Measurements from ENCODE around the gene ABCC11.

Gene ABCC11

DNA sequence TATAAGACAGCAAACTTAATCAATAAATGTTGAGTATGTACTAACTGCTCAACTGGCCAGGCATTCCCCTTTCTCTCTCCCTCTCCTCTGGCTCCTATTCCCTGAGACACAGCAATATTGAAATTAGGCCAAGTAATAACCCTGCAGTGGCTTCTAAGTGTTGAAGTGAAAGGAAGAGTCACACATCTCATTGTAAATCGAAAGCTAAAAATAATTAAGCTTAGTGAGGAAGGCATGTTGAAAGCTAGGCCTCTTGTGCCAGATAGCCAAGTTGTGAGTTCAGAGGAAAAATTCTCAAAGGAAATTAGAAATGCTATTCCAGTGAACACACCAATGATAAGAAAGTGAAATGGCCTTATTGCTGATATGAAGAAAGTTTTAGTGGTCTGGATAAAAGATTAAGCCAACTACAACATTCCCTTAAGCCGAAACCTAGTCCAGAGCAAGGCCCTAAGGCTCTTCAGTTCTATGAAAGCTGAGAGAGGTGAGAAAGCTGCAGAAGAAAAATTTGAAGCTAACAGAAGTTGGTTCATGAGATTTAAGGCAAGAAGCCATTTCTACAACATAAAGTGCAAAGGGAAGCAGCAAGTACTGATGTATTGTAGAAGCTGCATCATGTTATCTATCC is 35.4 kb upstream of the ABCC11 start:
- Histone ChIP-seq H3K4ac (ENCODE audit: low read length) (no peak overlapping the region), H3K4me1 (ENCODE audit: control insufficient read depth in 2 of 2, insufficient read depth in 1 of 2, low read depth in 1 of 2, low read length in 2 of 2) (peaks cover 0 to 2% of the 10 kb centered on the region in 2 donors), H3K9me3 (replicated peaks in 1 of 2; ENCODE audit: control insufficient read depth in 2 of 2, insufficient read depth in 1 of 2, low read depth in 1 of 2, low read length in 2 of 2) (peaks cover 5 to 29% of the 10 kb centered on the region in 2 donors), H3K79me1 (ENCODE audit: low read depth, low read length) (no peaks in the 10 kb centered on the region), H2BK12ac (ENCODE audit: low read length) (no peak overlapping the region), H2BK15ac (ENCODE audit: low read length) (no peak overlapping the region), H2BK120ac (ENCODE audit: low read depth, low read length) (no peak overlapping the region), H3K4me3 (ENCODE audit: low read length in 2 of 2) (no peak overlapping the region), H2AK5ac (ENCODE audit: low read depth, low read length) (no peak overlapping the region), H3K9ac (ENCODE audit: low read depth, low read length, poor library complexity) (no peak overlapping the region), H3K27ac (replicated peaks; ENCODE audit: low read length) (no peak overlapping the region), H3K27me3 (ENCODE audit: control insufficient read depth in 3 of 3, insufficient read depth in 3 of 3, low read depth in 1 of 3, low read length in 3 of 3) (no peaks in the 10 kb centered on the region), H3K4me2 (ENCODE audit: insufficient read depth, low read length, poor library complexity, severe bottlenecking) (no peak overlapping the region), H4K8ac (ENCODE audit: low read depth, low read length) (no peak overlapping the region), H2AFZ (ENCODE audit: low read length) (no peak overlapping the region), H3K14ac (ENCODE audit: low read length) (no peak overlapping the region), H4K91ac (ENCODE audit: low read depth, low read length, poor library complexity) (no peak overlapping the region), H3K18ac (ENCODE audit: low read length) (no peak overlapping the region), H3K23ac (ENCODE audit: low read depth, low read length, poor library complexity) (no peak overlapping the region), H3K36me3 (replicated peaks in 1 of 2; ENCODE audit: control insufficient read depth in 2 of 2, insufficient read depth in 2 of 2, low read length in 2 of 2) (peaks cover 9 to 85% of the 10 kb centered on the region in 2 donors), H2BK5ac (ENCODE audit: low read length) (no peak overlapping the region)
- WGBS, 2 donors (ENCODE audit: extremely low coverage in 2 of 2, insufficient read length in 2 of 2, insufficient replicate concordance in 1 of 2) = no CpG with 5 or more reads among the region's 2 CpGs
- no peak for DNase-seq (ENCODE audit: low spot score)

GRCh38 chr16:48280546-48280945 is 33.2 kb upstream of the ABCC11 start:
- H3K36me3 ChIP-seq (replicated peaks in 1 of 2; ENCODE audit: control insufficient read depth in 2 of 2, insufficient read depth in 2 of 2, low read length in 2 of 2) = peaks cover 0 to 82% of the 10 kb centered on the region in 2 donors
- H2BK15ac ChIP-seq (ENCODE audit: low read length) = no peak overlapping the region
- no peak overlapping the region for H3K9ac ChIP-seq (ENCODE audit: low read depth, low read length, poor library complexity)
- peaks cover 0 to 2% of the 10 kb centered on the region in 2 donors for H3K4me1 ChIP-seq (ENCODE audit: control insufficient read depth in 2 of 2, insufficient read depth in 1 of 2, low read depth in 1 of 2, low read length in 2 of 2)
- H3K4me2 ChIP-seq (ENCODE audit: insufficient read depth, low read length, poor library complexity, severe bottlenecking) = no peak overlapping the region
- no peak overlapping the region for H3K4me3 ChIP-seq (ENCODE audit: low read length in 2 of 2)
- no peak overlapping the region for H2AFZ ChIP-seq (ENCODE audit: low read length)
- H3K9me3 ChIP-seq (replicated peaks in 1 of 2; ENCODE audit: control insufficient read depth in 2 of 2, insufficient read depth in 1 of 2, low read depth in 1 of 2, low read length in 2 of 2) = peaks cover 0 to 9% of the 10 kb centered on the region in 2 donors
- no peak overlapping the region for H3K27ac ChIP-seq (replicated peaks; ENCODE audit: low read length)
- no peaks in the 10 kb centered on the region for H3K27me3 ChIP-seq (ENCODE audit: control insufficient read depth in 3 of 3, insufficient read depth in 3 of 3, low read depth in 1 of 3, low read length in 3 of 3)
- WGBS, 2 donors (ENCODE audit: extremely low coverage in 2 of 2, insufficient read length in 2 of 2, insufficient replicate concordance in 1 of 2) = no CpG with 5 or more reads among the region's 2 CpGs
- no peak overlapping the region for H4K8ac ChIP-seq (ENCODE audit: low read depth, low read length)
- no peak overlapping the region for H3K23ac ChIP-seq (ENCODE audit: low read depth, low read length, poor library complexity)
- H2BK12ac ChIP-seq (ENCODE audit: low read length) = no peak overlapping the region
- H2AK5ac ChIP-seq (ENCODE audit: low read depth, low read length) = no peak overlapping the region
- no peak overlapping the region for H4K91ac ChIP-seq (ENCODE audit: low read depth, low read length, poor library complexity)
- H3K4ac ChIP-seq (ENCODE audit: low read length) = no peak overlapping the region
- no peak overlapping the region for H3K14ac ChIP-seq (ENCODE audit: low read length)
- H3K18ac ChIP-seq (ENCODE audit: low read length) = no peak overlapping the region
- no peak for DNase-seq (ENCODE audit: low spot score)
- no peak overlapping the region for H2BK5ac ChIP-seq (ENCODE audit: low read length)
- H2BK120ac ChIP-seq (ENCODE audit: low read depth, low read length) = no peak overlapping the region
- H3K79me1 ChIP-seq (ENCODE audit: low read depth, low read length) = no peaks in the 10 kb centered on the region

DNA sequence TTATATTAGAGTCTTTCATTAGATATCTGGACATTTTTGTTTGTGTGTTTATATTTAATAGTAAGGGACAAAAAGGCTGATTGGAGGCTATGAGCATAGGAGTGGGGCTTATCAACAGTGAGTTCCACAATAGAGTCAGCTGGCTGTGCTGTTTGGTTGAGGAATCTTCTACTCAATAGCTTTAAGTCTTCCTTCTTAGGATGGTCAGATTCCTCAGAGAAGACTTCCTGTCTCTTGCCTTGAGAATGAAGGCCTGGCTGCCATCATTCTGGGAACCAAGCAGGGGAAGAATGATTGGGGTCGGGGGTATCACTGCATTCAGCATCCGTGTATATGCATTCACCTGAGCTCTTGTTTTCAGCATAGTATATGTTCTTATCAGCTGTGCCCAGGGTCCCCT is 31.9 kb upstream of the ABCC11 start:
- no peak overlapping the region for H4K91ac ChIP-seq (ENCODE audit: low read depth, low read length, poor library complexity)
- no peak overlapping the region for H2BK5ac ChIP-seq (ENCODE audit: low read length)
- no peaks in the 10 kb centered on the region for H3K79me1 ChIP-seq (ENCODE audit: low read depth, low read length)
- no peak overlapping the region for H3K4me2 ChIP-seq (ENCODE audit: insufficient read depth, low read length, poor library complexity, severe bottlenecking)
- H3K14ac ChIP-seq (ENCODE audit: low read length) = no peak overlapping the region
- no peak overlapping the region for H3K27ac ChIP-seq (replicated peaks; ENCODE audit: low read length)
- H3K36me3 ChIP-seq (replicated peaks in 1 of 2; ENCODE audit: control insufficient read depth in 2 of 2, insufficient read depth in 2 of 2, low read length in 2 of 2) = peaks cover 0 to 82% of the 10 kb centered on the region in 2 donors
- H2AK5ac ChIP-seq (ENCODE audit: low read depth, low read length) = no peak overlapping the region
- H2BK12ac ChIP-seq (ENCODE audit: low read length) = no peak overlapping the region
- no peak overlapping the region for H4K8ac ChIP-seq (ENCODE audit: low read depth, low read length)
- H3K27me3 ChIP-seq (ENCODE audit: control insufficient read depth in 3 of 3, insufficient read depth in 3 of 3, low read depth in 1 of 3, low read length in 3 of 3) = no peaks in the 10 kb centered on the region
- no peak overlapping the region for H3K9ac ChIP-seq (ENCODE audit: low read depth, low read length, poor library complexity)
- H3K23ac ChIP-seq (ENCODE audit: low read depth, low read length, poor library complexity) = no peak overlapping the region
- no peak overlapping the region for H2BK15ac ChIP-seq (ENCODE audit: low read length)
- WGBS, 2 donors (ENCODE audit: extremely low coverage in 2 of 2, insufficient read length in 2 of 2, insufficient replicate concordance in 1 of 2) = no CpG with 5 or more reads among the region's 2 CpGs
- H3K4me1 ChIP-seq (ENCODE audit: control insufficient read depth in 2 of 2, insufficient read depth in 1 of 2, low read depth in 1 of 2, low read length in 2 of 2) = peaks cover 0 to 2% of the 10 kb centered on the region in 2 donors
- no peaks in the 10 kb centered on the region for H3K9me3 ChIP-seq (replicated peaks in 1 of 2; ENCODE audit: control insufficient read depth in 2 of 2, insufficient read depth in 1 of 2, low read depth in 1 of 2, low read length in 2 of 2)
- H3K18ac ChIP-seq (ENCODE audit: low read length) = no peak overlapping the region
- H2BK120ac ChIP-seq (ENCODE audit: low read depth, low read length) = no peak overlapping the region
- no peak for DNase-seq (ENCODE audit: low spot score)
- H2AFZ ChIP-seq (ENCODE audit: low read length) = no peak overlapping the region
- no peak overlapping the region for H3K4ac ChIP-seq (ENCODE audit: low read length)
- no peak overlapping the region for H3K4me3 ChIP-seq (ENCODE audit: low read length in 2 of 2)

DNA sequence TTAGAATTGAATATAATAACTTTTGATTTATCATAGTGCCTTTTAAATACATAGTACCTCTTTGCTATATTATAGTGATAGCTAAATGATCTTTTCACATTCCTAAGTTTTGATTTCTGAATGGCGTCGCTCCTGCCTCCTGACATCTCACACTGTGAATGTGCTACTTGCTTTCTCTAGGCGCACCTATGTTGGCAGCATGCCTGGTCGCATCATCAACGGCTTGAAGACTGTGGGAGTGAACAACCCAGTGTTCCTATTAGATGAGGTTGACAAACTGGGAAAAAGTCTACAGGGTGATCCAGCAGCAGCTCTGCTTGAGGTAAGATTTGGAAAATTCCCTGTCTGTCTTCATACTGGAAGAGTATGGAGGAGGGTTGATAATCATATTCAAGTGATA is 29.8 kb upstream of the ABCC11 start:
- Histone ChIP-seq H3K4me2 (ENCODE audit: insufficient read depth, low read length, poor library complexity, severe bottlenecking) (no peak overlapping the region), H3K14ac (ENCODE audit: low read length) (no peak overlapping the region), H2AFZ (ENCODE audit: low read length) (no peak overlapping the region)

More for the DNA sequence above, 29.8 kb upstream of the ABCC11 start:
- no peak overlapping the region for H2BK5ac ChIP-seq (ENCODE audit: low read length)
- H4K91ac ChIP-seq (ENCODE audit: low read depth, low read length, poor library complexity) = no peak overlapping the region
- no peak overlapping the region for H3K4ac ChIP-seq (ENCODE audit: low read length)
- no peak overlapping the region for H3K27ac ChIP-seq (replicated peaks; ENCODE audit: low read length)
- no peak overlapping the region for H2BK120ac ChIP-seq (ENCODE audit: low read depth, low read length)
- no peak for DNase-seq (ENCODE audit: low spot score)
- H2BK12ac ChIP-seq (ENCODE audit: low read length) = no peak overlapping the region
- H3K36me3 ChIP-seq (replicated peaks in 1 of 2; ENCODE audit: control insufficient read depth in 2 of 2, insufficient read depth in 2 of 2, low read length in 2 of 2) = peaks cover 0 to 80% of the 10 kb centered on the region in 2 donors
- H4K8ac ChIP-seq (ENCODE audit: low read depth, low read length) = no peak overlapping the region
- no peak overlapping the region for H2AK5ac ChIP-seq (ENCODE audit: low read depth, low read length)
- peaks cover 0 to 6% of the 10 kb centered on the region in 2 donors for H3K4me1 ChIP-seq (ENCODE audit: control insufficient read depth in 2 of 2, insufficient read depth in 1 of 2, low read depth in 1 of 2, low read length in 2 of 2)
- H3K18ac ChIP-seq (ENCODE audit: low read length) = no peak overlapping the region
- no peak overlapping the region for H3K4me3 ChIP-seq (ENCODE audit: low read length in 2 of 2)
- no peak overlapping the region for H3K23ac ChIP-seq (ENCODE audit: low read depth, low read length, poor library complexity)
- no peaks in the 10 kb centered on the region for H3K9me3 ChIP-seq (replicated peaks in 1 of 2; ENCODE audit: control insufficient read depth in 2 of 2, insufficient read depth in 1 of 2, low read depth in 1 of 2, low read length in 2 of 2)
- H3K27me3 ChIP-seq (ENCODE audit: control insufficient read depth in 3 of 3, insufficient read depth in 3 of 3, low read depth in 1 of 3, low read length in 3 of 3) = no peaks in the 10 kb centered on the region
- no peaks in the 10 kb centered on the region for H3K79me1 ChIP-seq (ENCODE audit: low read depth, low read length)
- no peak overlapping the region for H3K9ac ChIP-seq (ENCODE audit: low read depth, low read length, poor library complexity)
- no CpG with 5 or more reads among the region's 5 CpGs for WGBS, 2 donors (ENCODE audit: extremely low coverage in 2 of 2, insufficient read length in 2 of 2, insufficient replicate concordance in 1 of 2)
- H2BK15ac ChIP-seq (ENCODE audit: low read length) = no peak overlapping the region
